ENCODE results near the gene ANTXR1. TPM values are rescaled to one million over a fixed set of nuclear protein-coding genes. Genes with fewer than 3 reads are reported as not detected.

Gene ANTXR1
- total RNA-seq, 1 experiment from 2014 or later: 37.3 TPM

GRCh38 chr2:68970566-68971265 is 42.3 kb upstream of the ANTXR1 start:
- no peak for DNase-seq
- no peak overlapping the region for H3K27ac Mint-ChIP-seq
- no peak overlapping the region for H3K4me2 ChIP-seq (ENCODE audit: insufficient read depth, insufficient read length, low read length)
- H3K27me3 Mint-ChIP-seq (ENCODE audit: low read depth): peaks cover 3% of the 10 kb centered on the region
- no peak overlapping the region for H2BK5ac ChIP-seq (ENCODE audit: insufficient read length, low read length)
- no peaks in the 10 kb centered on the region for H3K36me3 Mint-ChIP-seq (ENCODE audit: insufficient read depth in 1 of 3, low read depth in 3 of 3)
- no peak overlapping the region for H4K91ac ChIP-seq (ENCODE audit: insufficient read length, low read depth, low read length)
- H3K79me1 ChIP-seq (ENCODE audit: insufficient read depth, low read depth, low read length, poor library complexity, severe bottlenecking): no peaks in the 10 kb centered on the region
- no peaks in the 10 kb centered on the region for H3K79me2 ChIP-seq (ENCODE audit: insufficient read depth, low read length)
- H3K9ac ChIP-seq (ENCODE audit: extremely low read depth, insufficient read length, low read length): no peak overlapping the region
- no peak overlapping the region for H3K23ac ChIP-seq (ENCODE audit: insufficient read length, low read depth, low read length)
- no peak overlapping the region for H2BK120ac ChIP-seq (ENCODE audit: low read depth, low read length, poor library complexity, severe bottlenecking)
- no peak for TF ChIP-seq CTCF (conservative IDR thresholded peaks at IDR 0.05)
- no peaks in the 10 kb centered on the region for H3K9me3 ChIP-seq (ENCODE audit: control insufficient read depth, low read depth, low read length)
- H4K5ac ChIP-seq (ENCODE audit: insufficient read length, low read depth, low read length): no peak overlapping the region
- no peak overlapping the region for H2BK12ac ChIP-seq (ENCODE audit: insufficient read length, low read depth, low read length)
- no peaks in the 10 kb centered on the region for H3K9me3 Mint-ChIP-seq
- no CpG with 5 or more reads among the region's 8 CpGs for WGBS (ENCODE audit: extremely low coverage, insufficient read length, low lambda C conversion rate)
- no peak overlapping the region for H3K18ac ChIP-seq (ENCODE audit: insufficient read length, low read depth, low read length)
- H3K4me3 Mint-ChIP-seq: no peak overlapping the region
- no peaks in the 10 kb centered on the region for H4K20me1 ChIP-seq (ENCODE audit: control insufficient read depth, insufficient read depth, insufficient read length)
- no peak overlapping the region for H3K27ac ChIP-seq (ENCODE audit: insufficient read length, low read depth, low read length)
- no peak overlapping the region for H3K4ac ChIP-seq (ENCODE audit: low read depth, low read length)
- no peak overlapping the region for H3T11ph ChIP-seq (ENCODE audit: low read length)
- H3K23me2 ChIP-seq (ENCODE audit: insufficient read length, low read depth, low read length, poor library complexity, severe bottlenecking): no peaks in the 10 kb centered on the region
- H2AK5ac ChIP-seq (ENCODE audit: insufficient read length, low read length): no peak overlapping the region
- H3K4me1 Mint-ChIP-seq: no peaks in the 10 kb centered on the region
- no peak overlapping the region for H3K56ac ChIP-seq (ENCODE audit: insufficient read length, low read depth, low read length)
- H2BK15ac ChIP-seq (ENCODE audit: low read depth, low read length): no peak overlapping the region
- no peak overlapping the region for H2AFZ ChIP-seq (ENCODE audit: low read length)
- H4K8ac ChIP-seq (replicated peaks; ENCODE audit: insufficient read length, low read depth, low read length): no peak overlapping the region
- H3K4me1 ChIP-seq (ENCODE audit: insufficient read depth, low read length): no peaks in the 10 kb centered on the region
- H2BK20ac ChIP-seq (ENCODE audit: low read depth, low read length, poor library complexity, severe bottlenecking): no peak overlapping the region
- no peak overlapping the region; the same call in 1 of the 2 replicates for H3K14ac ChIP-seq (ENCODE audit: insufficient read depth, low read length)
- no peaks in the 10 kb centered on the region for H3K27me3 ChIP-seq (ENCODE audit: insufficient read depth, low read length)
